H1 (cell line): Measurements from ENCODE around the gene NCAPD3. TPM values are rescaled to one million over a fixed set of nuclear protein-coding genes. Genes with fewer than 3 reads are reported as not detected.

Source experiments
- CTCF ChIA-PET: fragments of 300-600 bp; sonication (Branson Sonifier 250); formaldehyde crosslinking; loops from one replicate; lab custom pipeline; 2021; ENCODE audit not compliant: partially characterized antibody; lab: Charles Lee
- POLR2A ChIA-PET: fragments of 300-600 bp; sonication (Branson Sonifier 250); formaldehyde crosslinking; loops from one replicate; lab custom pipeline; 2021; ENCODE audit warnings: inconsistent platforms; ENCODE audit not compliant: partially characterized antibody; lab: Charles Lee
- DNase-seq, 2 experiments: peaks; one replicate each; pipeline versions ENCODE4 v3.0.0 to v3.0.0-alpha.2; 2010 to 2022; ENCODE audit warnings: low spot score in 2 of 2, low read depth in 1 of 2, mixed read lengths in 1 of 2
- FAIRE-seq: peaks from 2 replicates; lab custom pipeline; 2011; peaks lifted over from hg19 to GRCh38; lab: Jason Lieb, UNC
- H2AFZ ChIP-seq: 2 replicates; pipeline ENCODE4 v1.8.1; 2012; ENCODE audit warnings: low read length, inconsistent platforms
- H2AK5ac ChIP-seq: 2 replicates; pipeline ENCODE4 v1.6.1; 2013; ENCODE audit warnings: low read depth, low read length
- H2BK120ac ChIP-seq: replicated peaks from 2 replicates; pipeline ENCODE3; 2013; ENCODE audit warnings: low read depth, low read length, inconsistent platforms
- H2BK12ac ChIP-seq: 2 replicates; pipeline ENCODE4 v1.6.1; 2013; ENCODE audit warnings: low read depth, low read length
- H2BK15ac ChIP-seq: 2 replicates; pipeline ENCODE4 v1.6.1; 2013; ENCODE audit warnings: low read length
- H2BK20ac ChIP-seq: 2 replicates; pipeline ENCODE4 v1.6.1; 2013; ENCODE audit warnings: low read length
- H2BK5ac ChIP-seq: 2 replicates; pipeline ENCODE4 v1.6.1; 2013; ENCODE audit warnings: low read depth, low read length
- H3K14ac ChIP-seq: 2 replicates; pipeline ENCODE4 v1.6.1; 2013; ENCODE audit warnings: inconsistent platforms; ENCODE audit not compliant: insufficient read length
- H3K18ac ChIP-seq: 2 replicates; pipeline ENCODE4 v1.6.1; 2013; ENCODE audit warnings: low read length; ENCODE audit errors: extremely low read depth
- H3K23ac ChIP-seq: 2 replicates; pipeline ENCODE4 v1.6.1; 2013; ENCODE audit warnings: inconsistent platforms; ENCODE audit not compliant: insufficient read length
- H3K23me2 ChIP-seq: 2 replicates; pipeline ENCODE4 v1.6.1; 2013; ENCODE audit warnings: low read depth, low read length
- H3K27ac ChIP-seq: 2 replicates; pipeline ENCODE4 v1.6.1; 2011; ENCODE audit warnings: low read depth, low read length, inconsistent platforms
- H3K27me3 ChIP-seq, 4 experiments: replicated peaks in 1 of 4; 1 replicate in 1 of 4; 2 replicates in 3 of 4; pipeline versions ENCODE4 v1.6.1 to v1.8.1; 2011 to 2013; ENCODE audit warnings: low read length in 3 of 4, mild to moderate bottlenecking in 3 of 4, inconsistent platforms in 2 of 4, mixed read lengths in 2 of 4, moderate library complexity in 1 of 4; ENCODE audit not compliant: control insufficient read depth in 3 of 4, insufficient read depth in 3 of 4; ENCODE audit errors: extremely low read depth in 1 of 4
- H3K36me3 ChIP-seq, 4 experiments: 2 replicates each; pipeline versions ENCODE4 v1.6.1 to v1.8.1; 2011 to 2013; ENCODE audit warnings: mild to moderate bottlenecking in 4 of 4, low read length in 3 of 4, moderate library complexity in 2 of 4, control low read depth in 1 of 4, inconsistent platforms in 1 of 4; ENCODE audit not compliant: insufficient read depth in 4 of 4, control insufficient read depth in 2 of 4
- H3K4ac ChIP-seq: replicated peaks from 2 replicates; pipeline ENCODE3; 2013; ENCODE audit warnings: low read length, low read depth, mixed read lengths, inconsistent platforms; ENCODE audit not compliant: insufficient read length
- H3K4me1 ChIP-seq, 4 experiments: replicated peaks in 1 of 4; 1 replicate in 1 of 4; 2 replicates in 3 of 4; pipeline versions ENCODE4 v1.6.1 to v1.8.1; 2011 to 2013; ENCODE audit warnings: low read length in 3 of 4, inconsistent platforms in 2 of 4, mixed read lengths in 1 of 4; ENCODE audit not compliant: insufficient read depth in 4 of 4, control insufficient read depth in 3 of 4
- H3K4me2 ChIP-seq, 2 experiments: 2 replicates each; pipeline versions ENCODE4 v1.6.1 to v1.8.1; 2011 to 2013; ENCODE audit warnings: low read depth in 2 of 2, low read length in 2 of 2, control low read depth in 1 of 2, inconsistent platforms in 1 of 2, mild to moderate bottlenecking in 1 of 2; ENCODE audit not compliant: insufficient read depth in 1 of 2
- H3K4me3 ChIP-seq, 4 experiments: fragments of 200-600, 300-600 bp in 1 of 4; sonication (generic), shearing (Covaris generic), sonication (Bioruptor Twin) in 1 of 4; 2 replicates each; pipeline versions ENCODE4 v1.5.1 to v1.8.1; 2011 to 2016; ENCODE audit warnings: low read length in 4 of 4, low read depth in 3 of 4, control low read depth in 2 of 4, inconsistent platforms in 2 of 4, mild to moderate bottlenecking in 2 of 4, mixed read lengths in 1 of 4, moderate library complexity in 1 of 4; ENCODE audit not compliant: insufficient read depth in 2 of 4; ENCODE audit errors: extremely low read depth in 1 of 4
- H3K56ac ChIP-seq: replicated peaks from 2 replicates; pipeline ENCODE3; 2013; ENCODE audit warnings: low read depth, mild to moderate bottlenecking, mixed read lengths, low read length, inconsistent platforms; ENCODE audit not compliant: insufficient read length
- H3K79me1 ChIP-seq: 2 replicates; pipeline ENCODE4 v1.6.1; 2013; ENCODE audit warnings: low read depth, low read length, control low read depth
- H3K79me2 ChIP-seq, 2 experiments: 2 replicates each; pipeline versions ENCODE4 v1.6.1 to v1.8.1; 2012 to 2013; ENCODE audit warnings: low read length in 2 of 2, mild to moderate bottlenecking in 2 of 2, inconsistent platforms in 1 of 2; ENCODE audit not compliant: insufficient read depth in 2 of 2, control insufficient read depth in 1 of 2
- H3K9ac ChIP-seq, 4 experiments: replicated peaks in 1 of 4; 1 replicate in 1 of 4; 2 replicates in 3 of 4; pipeline versions ENCODE4 v1.6.1 to v1.8.1; 2011 to 2013; ENCODE audit warnings: low read depth in 3 of 4, low read length in 3 of 4, control low read depth in 2 of 4, mild to moderate bottlenecking in 2 of 4, moderate library complexity in 2 of 4, inconsistent platforms in 1 of 4; ENCODE audit errors: extremely low read depth in 1 of 4
- H3K9me3 ChIP-seq, 2 experiments: 2 replicates each; pipeline versions ENCODE4 v1.6.1 to v1.8.1; 2012 to 2013; ENCODE audit warnings: mild to moderate bottlenecking in 2 of 2, moderate library complexity in 2 of 2, control low read depth in 1 of 2, inconsistent platforms in 1 of 2, low read depth in 1 of 2, low read length in 1 of 2, mixed read lengths in 1 of 2; ENCODE audit not compliant: insufficient read depth in 2 of 2
- H4K20me1 ChIP-seq, 2 experiments: replicated peaks in 1 of 2; 2 replicates each; pipeline versions ENCODE3 to v1.8.1; 2011 to 2013; ENCODE audit warnings: inconsistent platforms in 2 of 2, low read length in 2 of 2, mild to moderate bottlenecking in 1 of 2; ENCODE audit not compliant: insufficient read depth in 2 of 2, control insufficient read depth in 1 of 2
- H4K5ac ChIP-seq: 2 replicates; pipeline ENCODE4 v1.6.1; 2013; ENCODE audit warnings: low read length, low read depth, mixed read lengths, inconsistent platforms; ENCODE audit not compliant: insufficient read length
- H4K8ac ChIP-seq: 2 replicates; pipeline ENCODE4 v1.8.0; 2013; ENCODE audit warnings: mild to moderate bottlenecking, moderate library complexity, low read length, inconsistent platforms; ENCODE audit not compliant: insufficient read depth; ENCODE audit errors: extremely low read depth
- H4K91ac ChIP-seq: replicated peaks from 2 replicates; pipeline ENCODE3; 2013; ENCODE audit warnings: low read length, mixed read lengths, inconsistent platforms; ENCODE audit not compliant: insufficient read length
- CREB1 ChIP-seq: IDR thresholded peaks from 2 replicates; pipeline ENCODE4 v1.6.1; 2012; ENCODE audit warnings: inconsistent platforms
- EGR1 ChIP-seq: IDR thresholded peaks from 2 replicates; pipeline ENCODE4 v1.6.1; 2011; ENCODE audit warnings: low read depth, low read length, borderline replicate concordance
- WGBS, 2 experiments: shearing (Covaris generic) in 1 of 2; methylation state at CpG; one replicate each; pipeline versions ENCODE4 v1.1.6 to v1.1.7; 2013 to 2015; ENCODE audit warnings: low lambda C conversion rate in 2 of 2, mixed read lengths in 2 of 2, inconsistent platforms in 1 of 2, low coverage in 1 of 2, missing lambda C conversion rate in 1 of 2; ENCODE audit not compliant: insufficient replicate concordance in 2 of 2, insufficient coverage in 1 of 2, insufficient read length in 1 of 2; ENCODE audit errors: extremely low coverage in 1 of 2, missing lambda C conversion rate in 1 of 2; 5-methylcytosine and 5-hydroxymethylcytosine counted together
- polyA plus RNA-seq, 7 experiments: library from polyadenylated mRNA; depleted of rRNA in 3 of 7; stranded (reverse) in 5 of 7; unstranded in 2 of 7; fragments of >200 nt in 5 of 7; fragments of 200-250 nt in 2 of 7; gene quantifications; 1 replicate in 5 of 7; 2 replicates in 1 of 7; 4 replicates in 1 of 7; pipeline versions ENCODE4 v1.2.1 to v1.2.3, GENCODE V29; 2011 to 2013; ENCODE audit warnings: missing spikeins in 2 of 7, mixed read lengths in 2 of 7
- total RNA-seq: library from RNA; stranded (reverse); fragmentation: NEBNext Ultra II Directional; extraction: Animal tissue kit (Norgen Biotek cat#: 25700); gene quantifications from 2 replicates; pipeline ENCODE4 v1.2.1, GENCODE V29; 2021
- TF ChIP-seq, protein P1 (sequence below): IDR thresholded peaks from 2 replicates; pipeline ENCODE4 v1.6.1; 2011; ENCODE audit warnings: low read depth, mild to moderate bottlenecking, low read length; ENCODE audit not compliant: insufficient read depth

NCAPD3 gene
- total and polyA plus RNA-seq, 2 of the 8 experiments (the other 6 are each of a cell fraction or from before 2014, with no cell fraction given) = 26.5 to 55.2 TPM

DNA sequence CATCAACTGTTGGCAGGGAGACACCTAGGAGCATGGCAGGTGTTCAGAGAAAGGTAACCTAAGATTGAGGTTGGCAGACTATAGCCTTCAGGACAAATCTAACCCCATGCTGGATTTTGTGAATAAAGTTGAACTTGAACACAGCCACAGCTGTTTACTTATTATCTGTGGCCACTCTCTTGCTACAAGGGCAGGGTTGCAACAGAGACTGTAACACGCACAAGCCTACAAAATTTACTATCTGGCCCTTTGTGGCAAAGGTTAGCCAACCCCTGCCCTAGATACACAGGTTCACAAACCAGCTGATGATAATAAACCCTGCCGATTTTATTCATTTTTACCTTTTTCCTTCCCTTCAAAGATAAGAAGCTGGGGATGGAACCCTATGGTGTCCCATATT lies 26.9 kb upstream of the NCAPD3 start:
- POLR2A ChIA-PET = no interaction called here
- H2AK5ac ChIP-seq = no peak overlapping the region
- no peak overlapping the region for H3K18ac ChIP-seq
- H4K5ac ChIP-seq = no peak overlapping the region
- no peak overlapping the region for H2BK5ac ChIP-seq
- no peak overlapping the region for H3K14ac ChIP-seq
- H3K4me3 ChIP-seq = no peak overlapping the region
- H3K4ac ChIP-seq = no peak overlapping the region
- no peak overlapping the region for H3K4me2 ChIP-seq
- no peaks in the 10 kb centered on the region for H4K20me1 ChIP-seq
- no peak overlapping the region for H3K56ac ChIP-seq
- peaks cover 15 to 38% (median 32%) of the 10 kb centered on the region in 4 experiments for H3K36me3 ChIP-seq
- WGBS, 2 experiments = 82% methylated on average over 2 of the region's 2 CpGs; no CpG with 5 or more reads in 1 of the 2 experiments
- H2AFZ ChIP-seq = no peak overlapping the region
- H3K9ac ChIP-seq = no peak overlapping the region
- H3K23ac ChIP-seq = no peak overlapping the region
- TF ChIP-seq EGR1 (no peak), CREB1 (no peak)
- TF ChIP-seq, protein P1, sequence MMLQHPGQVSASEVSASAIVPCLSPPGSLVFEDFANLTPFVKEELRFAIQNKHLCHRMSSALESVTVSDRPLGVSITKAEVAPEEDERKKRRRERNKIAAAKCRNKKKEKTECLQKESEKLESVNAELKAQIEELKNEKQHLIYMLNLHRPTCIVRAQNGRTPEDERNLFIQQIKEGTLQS = no peak
- peaks cover 10% of the 10 kb centered on the region; the same call in 1 of the 2 replicates for H3K23me2 ChIP-seq
- FAIRE-seq (no peak), DNase-seq (no peak)
- peaks cover 0 to 7% (median 2%) of the 10 kb centered on the region in 4 experiments; a peak in 3 of 7 replicates for H3K4me1 ChIP-seq
- H2BK120ac ChIP-seq = no peak overlapping the region
- H3K79me1 ChIP-seq = no peaks in the 10 kb centered on the region
- no peak overlapping the region for H3K27ac ChIP-seq
- H2BK12ac ChIP-seq = no peak overlapping the region
- H4K91ac ChIP-seq = no peak overlapping the region
- H2BK15ac ChIP-seq = no peak overlapping the region
- peaks cover 5 to 26% of the 10 kb centered on the region in 2 experiments; a peak in 3 of 4 replicates for H3K79me2 ChIP-seq
- H3K27me3 ChIP-seq = no peaks in the 10 kb centered on the region
- CTCF ChIA-PET = interaction anchor here (1.3 to 1.9 kb wide), 3 partner anchors 11 to 21 kb away, joined by 3 to 7 read pairs (median 4); no protein-coding TSS in a partner anchor
- H3K9me3 ChIP-seq = no peaks in the 10 kb centered on the region
- H2BK20ac ChIP-seq = no peak overlapping the region
- no peak overlapping the region for H4K8ac ChIP-seq
